NCI-H187 treated with DMSO at 0.1 percent for 48 hours (cell line): Measurements from ENCODE around the gene TMED8.

Experiments
- DNase-seq: peaks from one replicate; lab custom pipeline; 2025; lab: John Stamatoyannopoulos, UW

The TMED8 gene

DNA sequence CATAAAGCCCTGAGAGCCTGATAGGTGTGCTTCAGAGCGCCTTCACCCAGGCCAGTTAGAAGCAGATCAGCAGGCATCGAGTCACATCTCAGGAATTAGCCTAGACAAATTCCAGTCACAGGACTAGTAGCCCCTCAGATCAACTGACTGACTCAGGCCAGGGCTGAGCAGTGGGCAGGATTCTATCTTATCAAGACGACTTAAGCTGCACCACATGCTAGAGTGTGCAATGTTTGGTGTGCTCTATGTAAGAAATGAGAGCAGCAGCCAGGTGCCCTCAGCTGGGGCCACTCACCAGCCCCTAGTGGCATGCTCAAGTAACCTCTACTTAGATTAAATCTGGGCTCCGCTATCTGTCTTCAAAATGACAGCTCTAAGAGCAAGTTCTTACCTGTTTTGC lies 86.2 kb downstream of the TMED8 start:
- no peak for DNase-seq

- DNase-seq, result no peak
Measured at GRCh38 chr14:77286576-77286975, 90.3 kb downstream of the TMED8 start.
